Lower lobe of right lung (tissue), 2 donors: Measurements from ENCODE around the gene CWF19L2. TPM values are rescaled to one million over a fixed set of nuclear protein-coding genes. Genes with fewer than 3 reads are reported as not detected.

ENCODE experiments used
- ATAC-seq, 2 donors: fragments of 200-7000 bp; cut with Tn5 transposase; one replicate each; pipeline ENCODE4 v1.9.1; 2020 to 2022; ENCODE audit warnings: mild to moderate bottlenecking in 2 of 2, moderate library complexity in 2 of 2
- DNase-seq: peaks from one replicate; pipeline ENCODE4 v3.0.0-alpha.2; 2020
- H3K27ac ChIP-seq: fragments of 200-600 bp; one replicate; pipeline ENCODE4 v1.8.0; 2022
- H3K27me3 ChIP-seq: fragments of 200-600 bp; one replicate; pipeline ENCODE4 v1.8.0; 2022; ENCODE audit warnings: low read depth
- H3K36me3 ChIP-seq: fragments of 200-600 bp; one replicate; pipeline ENCODE4 v1.8.0; 2022; ENCODE audit warnings: mild to moderate bottlenecking
- H3K4me1 ChIP-seq: fragments of 200-600 bp; one replicate; pipeline ENCODE4 v1.8.0; 2022
- H3K4me3 ChIP-seq: fragments of 200-600 bp; one replicate; pipeline ENCODE4 v1.8.0; 2022; ENCODE audit warnings: mild to moderate bottlenecking
- H3K9me3 ChIP-seq: fragments of 200-600 bp; one replicate; pipeline ENCODE4 v1.8.0; 2022
- CTCF ChIP-seq: fragments of 200-600 bp; IDR thresholded peaks from one replicate; pipeline ENCODE4 v1.8.0; 2022; ENCODE audit warnings: antibody characterized with exemption, mild to moderate bottlenecking
- intact Hi-C: fragments of 100-400 bp; cut with DNase I; formaldehyde crosslinking; loops from one replicate; pipeline ENCODE4 v1.11.0; 2022
- total RNA-seq: library from RNA; stranded (reverse); fragmentation: NEBNext Ultra II Directional; extraction: Animal tissue kit (Norgen Biotek cat#: 25700); gene quantifications from one replicate; pipeline ENCODE4 v1.2.1, GENCODE V29; 2021
- donor health status: DM: no; HTN: yes; CAD: no; lungs with severe emphysema.

The CWF19L2 gene
- total RNA-seq, 1 donor from 2014 or later, result 19.5 TPM

- ATAC-seq (no peak), DNase-seq (no peak)
- Histone ChIP-seq H3K9me3 (peaks cover 4% of the 10 kb centered on the region), H3K36me3 (no peaks in the 10 kb centered on the region), H3K4me1 (no peaks in the 10 kb centered on the region), H3K4me3 (no peak overlapping the region), H3K27ac (no peak overlapping the region), H3K27me3 (no peaks in the 10 kb centered on the region)
- no peak for TF ChIP-seq CTCF
- intact Hi-C loops, result no loop called here
Measured at GRCh38 chr11:107293677-107294344, 163.8 kb downstream of the CWF19L2 start.

DNA sequence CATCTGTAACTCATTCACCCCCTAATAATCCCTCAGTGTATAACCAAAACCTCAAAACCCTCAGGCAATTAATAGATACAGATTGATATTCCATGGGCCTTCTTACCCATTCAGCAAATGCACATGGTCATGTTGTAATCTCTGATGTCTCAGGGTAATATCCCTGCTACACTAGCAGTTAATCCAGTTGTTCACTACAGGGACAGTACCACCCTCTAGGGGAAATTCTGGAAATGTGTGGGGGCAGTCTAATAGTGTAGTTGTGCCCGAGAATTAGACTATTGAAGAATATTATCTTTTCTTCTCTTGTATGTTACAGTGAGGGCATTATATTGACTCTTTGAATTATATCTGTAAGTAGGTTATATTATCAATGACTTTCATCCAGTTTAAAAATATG is 175.4 kb downstream of the CWF19L2 start:
- DNase-seq (no peak), ATAC-seq (no peak)
- no peaks in the 10 kb centered on the region for H3K4me1 ChIP-seq
- no peak overlapping the region for H3K4me3 ChIP-seq
- no peak for TF ChIP-seq CTCF
- H3K9me3 ChIP-seq, result peaks cover 4% of the 10 kb centered on the region
- no peaks in the 10 kb centered on the region for H3K36me3 ChIP-seq
- intact Hi-C loops, result no loop called here
- H3K27ac ChIP-seq, result no peak overlapping the region
- H3K27me3 ChIP-seq, result no peaks in the 10 kb centered on the region

Other genes starting within 250 kb of the CWF19L2 start
- gene ALKBH8, start 107.9 kb upstream of the CWF19L2 start, total RNA-seq, result 8.5 TPM
- gene ELMOD1, start 133.3 kb upstream of the CWF19L2 start, total RNA-seq, result 1.8 TPM